Myocyte (in vitro differentiated cells): Measurements from ENCODE around the gene EMC10. TPM values are rescaled to one million over a fixed set of nuclear protein-coding genes. Genes with fewer than 3 reads are reported as not detected.

Experiments
- DNase-seq: peaks from one replicate; pipeline ENCODE4 v3.0.0-alpha.2; 2012; ENCODE audit warnings: low read depth
- total RNA-seq: library from RNA; depleted of rRNA; stranded (reverse); fragments of >200 nt; gene quantifications from 2 replicates; pipeline ENCODE4 v1.2.3, GENCODE V29; 2014

The EMC10 gene
- total RNA-seq, 1 donor from 2014 or later: 210 TPM

DNA sequence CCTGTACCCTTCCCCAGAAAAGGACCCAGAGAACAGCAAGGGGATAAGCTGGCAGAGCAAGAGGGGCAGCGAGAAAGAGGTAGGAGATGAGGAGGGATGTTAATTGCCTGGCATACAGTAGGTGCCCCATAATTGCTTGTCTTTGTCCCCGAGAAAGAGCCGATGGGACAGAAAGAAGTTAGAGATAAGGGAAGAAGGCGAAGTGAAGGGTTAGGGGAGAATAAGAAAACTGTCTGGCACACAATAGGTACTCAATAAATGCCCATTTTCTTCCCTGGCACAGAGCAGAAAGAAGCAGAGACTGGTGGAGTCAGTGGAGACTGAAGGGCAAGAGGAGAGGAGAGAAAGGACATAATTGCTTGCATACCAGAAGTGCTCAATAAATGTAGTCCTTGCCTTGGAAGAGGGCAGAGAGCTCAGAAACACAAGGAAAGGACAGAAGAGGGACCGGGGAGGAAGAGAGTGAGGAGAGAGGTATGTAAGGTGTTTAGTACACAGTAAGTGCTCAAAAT lies 18.8 kb downstream of the EMC10 start:
- DNase-seq: peak; percentile 43

DNA sequence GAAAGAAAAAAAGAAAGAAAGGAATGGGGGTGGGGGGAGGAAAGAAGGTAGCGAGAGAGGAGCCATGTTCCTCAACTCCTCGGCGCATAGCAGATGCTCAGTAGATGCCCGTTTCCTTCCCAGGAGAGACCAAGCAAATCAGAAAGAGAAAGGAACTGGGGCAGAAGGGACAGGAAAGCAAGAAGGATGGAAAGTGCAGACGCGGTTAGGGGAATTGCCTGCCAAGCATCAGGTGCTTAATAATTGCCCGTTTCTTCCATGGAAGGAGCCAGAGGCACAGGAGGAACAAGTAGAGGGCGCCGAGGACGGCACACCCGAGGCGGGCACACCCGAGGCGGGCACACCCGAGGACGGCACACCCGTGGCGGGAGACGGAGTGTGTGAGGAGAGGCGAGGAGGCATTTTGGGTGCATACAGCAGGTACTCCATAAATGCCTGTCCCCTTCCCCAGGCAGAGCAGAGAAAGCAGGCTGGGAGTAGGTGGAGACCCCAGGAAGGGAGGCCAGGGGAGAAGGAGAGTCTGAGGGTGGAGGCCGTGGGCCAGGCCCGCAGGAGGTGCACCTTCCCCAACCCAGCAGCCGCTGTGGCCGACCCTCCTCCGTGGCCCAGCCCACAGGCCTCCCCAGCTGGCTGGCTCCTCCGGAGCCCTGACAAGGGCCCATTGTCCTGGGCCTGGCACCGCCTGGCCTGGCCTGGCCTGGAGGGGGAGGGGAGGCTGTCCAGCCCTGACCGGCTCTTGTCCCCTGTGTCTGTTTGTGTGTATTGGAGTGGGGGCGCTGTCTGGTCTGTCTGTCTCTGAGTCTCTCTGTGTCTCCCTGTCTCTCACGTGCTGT lies 20.1 kb downstream of the EMC10 start:
- DNase-seq: peak; percentile 83

DNA sequence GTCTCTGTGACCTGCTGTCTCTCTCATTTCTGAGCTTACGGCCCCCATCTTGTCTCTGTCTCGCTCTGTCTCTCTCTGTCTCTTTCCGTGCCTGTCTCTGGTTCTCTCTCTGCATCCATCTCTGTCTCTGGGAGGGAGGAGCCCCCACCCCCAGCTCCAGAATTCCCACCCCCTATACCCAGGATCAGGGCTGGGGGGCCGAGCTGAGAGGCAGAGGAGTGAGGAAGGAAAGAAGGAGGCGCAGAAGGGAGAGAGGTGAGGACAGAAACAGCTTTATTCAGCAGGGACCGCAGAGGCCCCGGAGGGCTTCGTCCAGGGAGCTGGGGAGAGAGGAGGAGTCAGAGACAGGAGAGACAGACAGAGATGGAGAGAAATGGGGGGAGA lies 20.7 kb downstream of the EMC10 start:
- no peak for DNase-seq

DNA sequence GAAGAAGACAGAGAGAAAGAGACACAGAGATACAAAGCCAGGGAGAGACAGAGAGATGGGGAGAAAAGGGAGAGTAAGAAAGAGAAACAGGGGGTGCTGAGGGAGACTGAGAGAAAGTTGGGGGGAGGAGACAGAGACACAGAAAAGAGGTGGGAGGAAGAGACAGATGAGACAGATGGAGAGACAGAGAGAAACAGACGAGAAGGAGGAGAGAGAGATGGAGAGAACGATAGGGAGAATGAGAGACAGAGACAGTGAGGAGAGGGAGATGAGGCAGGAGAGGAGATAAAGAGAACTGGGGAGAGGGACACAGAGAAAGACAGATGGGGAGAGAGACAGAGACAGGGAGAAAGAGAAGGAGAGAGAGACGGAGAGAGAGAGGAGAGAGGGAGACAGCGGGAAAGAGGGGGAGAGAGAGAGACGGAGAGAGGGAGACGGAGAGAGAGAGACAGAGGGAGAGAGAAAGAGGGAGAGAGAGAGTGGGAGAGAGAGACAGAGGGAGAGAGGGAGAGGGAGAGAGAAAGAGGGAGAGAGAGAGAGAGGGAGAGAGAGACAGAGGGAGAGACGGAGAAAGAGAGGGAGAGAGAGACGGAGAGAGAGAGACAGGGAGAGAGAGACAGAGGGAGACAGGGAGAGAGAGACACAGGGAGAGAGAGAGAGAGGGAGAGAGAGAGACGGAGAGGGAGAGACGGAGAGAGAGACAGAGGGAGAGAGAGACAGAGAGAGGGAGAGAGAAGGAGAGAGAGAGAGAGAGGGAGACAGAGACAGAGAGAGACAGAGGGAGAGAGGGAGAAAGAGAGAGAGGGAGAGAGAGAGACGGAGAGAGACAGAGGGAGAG lies 22.1 kb downstream of the EMC10 start:
- peak; percentile 21 for DNase-seq

DNA sequence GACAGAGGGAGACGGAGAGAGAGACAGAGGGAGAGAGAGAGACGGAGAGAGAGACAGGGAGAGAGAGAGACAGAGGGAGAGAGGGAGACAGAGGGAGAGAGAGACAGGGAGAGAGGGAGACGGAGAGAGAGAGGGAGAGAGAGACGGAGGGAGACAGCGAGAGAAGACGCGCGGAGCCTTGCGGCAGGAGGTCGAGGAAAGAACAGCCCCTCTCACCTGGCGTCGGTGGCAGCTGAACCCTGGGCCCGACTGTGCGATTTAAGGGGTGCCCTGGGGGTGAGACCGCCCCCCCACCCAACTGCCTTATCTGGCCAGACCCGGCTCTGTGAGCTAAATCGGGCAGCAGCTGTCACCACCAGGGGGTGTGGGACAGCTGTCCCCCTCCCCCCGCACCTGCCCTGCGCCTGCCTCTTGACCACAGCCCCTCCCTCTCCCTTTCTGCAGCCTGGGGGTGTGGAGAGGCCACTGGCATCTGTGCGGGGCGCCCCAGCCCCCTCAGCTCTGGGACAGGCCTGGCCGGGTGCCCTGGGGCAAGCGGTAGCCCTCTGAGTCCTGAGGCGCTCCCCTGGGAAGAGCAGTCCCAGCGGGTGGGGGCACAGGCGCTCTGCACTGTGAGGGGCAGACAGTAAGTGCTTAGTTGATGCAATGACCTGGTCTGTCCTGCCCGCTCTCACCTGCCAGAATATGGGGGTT lies 23.9 kb downstream of the EMC10 start:
- peak; percentile 97 for DNase-seq

DNA sequence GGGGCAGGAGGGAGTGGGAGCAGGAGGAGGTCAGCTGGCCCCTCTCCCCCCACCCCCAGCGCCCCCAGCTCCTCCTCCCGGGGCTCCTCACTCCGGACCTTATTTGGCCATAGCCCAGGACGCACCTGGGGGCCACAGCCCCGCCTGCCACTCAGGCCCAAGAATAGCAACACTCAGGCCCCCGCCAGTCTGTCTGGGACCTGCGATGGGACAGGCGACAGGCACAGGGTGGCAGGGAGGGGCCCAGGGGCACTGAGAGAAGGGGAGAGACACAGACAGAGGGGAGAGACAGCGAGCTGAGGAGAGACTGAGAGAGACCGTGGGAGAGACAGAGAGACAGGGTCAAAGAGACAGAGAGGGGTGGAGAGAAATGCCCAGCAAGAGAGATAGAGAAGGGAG lies 24.4 kb downstream of the EMC10 start:
- DNase-seq: no peak

DNA sequence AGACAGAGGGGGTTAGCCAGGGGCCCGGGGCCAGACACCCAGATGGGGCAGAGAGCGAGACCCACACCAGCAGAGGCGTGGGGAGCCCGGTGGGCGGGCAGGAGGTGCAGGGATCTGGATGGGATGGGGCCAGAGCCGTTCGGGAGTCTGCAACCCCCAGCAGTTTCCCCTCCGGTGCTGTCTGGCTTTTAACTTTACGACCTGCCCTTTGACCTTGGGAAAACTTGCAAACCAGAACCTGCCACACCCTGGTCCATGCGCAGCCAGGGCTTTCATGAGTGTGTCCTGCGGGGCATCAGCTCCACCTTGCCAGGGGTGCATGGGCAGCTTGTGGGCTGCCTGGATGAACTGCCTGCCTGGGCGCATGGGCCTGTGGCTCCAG lies 24.9 kb downstream of the EMC10 start:
- peak; percentile 27 for DNase-seq

DNA sequence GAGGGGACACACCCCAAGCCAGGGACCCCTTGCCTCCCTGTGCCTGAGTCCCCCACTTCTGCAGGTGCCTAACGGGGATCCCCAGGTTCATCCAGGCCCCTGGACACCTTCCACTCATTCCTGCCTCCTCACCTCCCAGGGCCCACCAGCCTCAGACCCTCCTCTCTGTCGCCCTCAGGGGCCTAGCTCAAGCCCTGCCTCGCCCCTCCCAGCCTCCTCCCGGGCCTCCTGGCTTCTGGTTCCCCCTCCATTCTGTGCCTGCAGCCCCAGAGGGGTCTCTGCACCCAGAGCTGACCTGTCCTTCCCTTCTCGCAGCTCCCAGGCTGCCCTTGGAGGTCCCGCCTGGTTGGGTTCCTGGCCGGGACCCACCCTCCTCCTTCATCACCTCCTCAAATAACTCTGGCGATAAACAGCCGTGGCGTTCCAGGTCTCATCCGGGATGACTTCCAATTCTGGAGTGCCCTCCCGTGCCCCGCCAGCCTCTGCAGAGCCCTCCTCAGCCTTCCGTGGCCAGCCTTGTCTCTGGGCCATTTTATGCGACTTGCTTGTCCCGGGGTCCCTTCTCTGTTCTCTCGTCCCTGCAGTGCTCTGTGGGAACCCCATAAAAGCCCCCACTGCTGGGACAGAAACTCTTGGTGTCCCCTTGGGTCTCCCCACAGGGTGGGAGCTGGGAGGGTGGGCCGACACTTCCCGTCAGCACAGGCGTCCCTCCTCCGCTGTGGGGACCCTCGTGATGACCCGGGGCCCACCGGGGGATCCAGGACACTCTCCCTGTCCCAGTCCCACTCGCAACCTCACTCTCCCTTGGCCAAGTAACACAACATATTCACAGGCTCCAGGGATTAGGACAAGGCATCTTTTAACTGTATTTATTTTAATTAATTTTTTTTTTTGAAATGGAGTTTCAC lies 25.5 kb downstream of the EMC10 start:
- DNase-seq: peak; percentile 71

DNA sequence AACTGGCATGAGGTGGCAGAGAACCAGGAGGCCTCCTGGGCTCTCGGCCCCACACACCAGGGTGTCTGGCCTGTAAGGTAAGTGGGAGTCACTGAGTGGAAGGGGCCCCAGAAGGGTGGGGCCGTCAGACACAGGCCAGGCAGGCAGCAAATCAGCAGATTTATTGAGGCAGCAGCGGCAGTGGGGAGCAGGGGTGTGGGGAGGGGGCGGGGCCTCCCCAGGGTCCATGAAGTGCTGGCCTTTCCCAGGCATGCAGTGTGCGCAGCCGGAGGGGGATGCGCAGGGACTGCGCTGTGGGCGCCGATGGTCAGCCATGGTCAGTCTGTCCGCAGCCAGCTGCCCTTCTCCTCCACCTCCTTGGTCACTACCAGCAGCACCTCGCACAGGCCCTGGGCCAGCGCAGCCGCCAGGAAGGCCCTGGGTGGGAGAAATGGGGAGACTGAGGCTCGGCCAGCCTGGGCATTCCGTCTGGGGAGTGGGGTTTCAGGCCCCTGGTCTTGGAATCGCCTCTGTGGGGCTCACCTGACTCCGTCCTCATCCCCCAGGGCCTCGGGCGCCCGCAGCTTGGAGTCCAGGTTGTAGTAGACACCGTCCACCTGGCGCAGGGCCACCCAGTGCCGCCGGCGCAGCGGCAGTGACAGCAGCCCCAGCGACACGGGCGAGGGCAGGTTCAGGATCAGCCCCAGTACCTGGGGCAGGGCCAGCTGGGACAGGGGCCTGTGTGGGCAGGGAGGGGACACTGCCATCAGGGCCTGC lies 29.7 kb downstream of the EMC10 start:
- DNase-seq: no peak

DNA sequence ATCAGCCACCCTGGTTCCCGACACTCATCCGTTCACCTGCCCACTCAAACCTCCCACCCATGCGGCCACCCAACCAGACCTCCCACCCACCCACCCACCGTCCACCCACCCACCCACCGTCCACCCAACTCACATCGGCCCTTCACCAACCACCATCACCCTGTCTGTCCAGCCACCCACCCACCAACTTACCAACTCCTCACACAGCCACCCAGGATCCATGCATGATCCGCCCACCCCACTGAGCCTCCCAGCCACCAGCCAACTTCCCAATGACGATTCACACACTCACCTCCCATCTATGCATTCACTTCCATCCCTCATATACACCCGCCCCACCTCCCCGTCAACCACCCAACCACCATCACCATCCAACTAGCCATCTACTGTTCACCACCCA lies 30.4 kb downstream of the EMC10 start:
- DNase-seq: no peak

DNA sequence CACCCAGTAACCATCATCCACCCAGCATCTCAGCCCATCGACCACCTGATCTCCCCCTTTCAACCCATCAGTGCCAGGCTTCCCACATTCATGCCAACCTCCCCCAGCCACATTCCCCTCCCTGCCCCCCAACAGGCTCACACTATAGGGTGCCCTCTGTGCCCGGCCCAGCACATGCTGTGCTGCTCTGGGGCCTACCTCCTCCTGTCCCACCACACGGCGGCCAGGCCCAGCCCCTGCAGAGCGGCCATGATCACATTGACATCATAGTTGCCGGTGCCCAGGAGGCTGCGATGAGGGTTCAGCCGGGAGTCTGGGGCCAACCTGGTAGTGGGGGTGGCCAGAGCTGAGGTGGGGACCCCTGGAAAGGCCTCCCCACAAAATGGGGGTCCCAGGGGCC lies 31.1 kb downstream of the EMC10 start:
- no peak for DNase-seq

DNA sequence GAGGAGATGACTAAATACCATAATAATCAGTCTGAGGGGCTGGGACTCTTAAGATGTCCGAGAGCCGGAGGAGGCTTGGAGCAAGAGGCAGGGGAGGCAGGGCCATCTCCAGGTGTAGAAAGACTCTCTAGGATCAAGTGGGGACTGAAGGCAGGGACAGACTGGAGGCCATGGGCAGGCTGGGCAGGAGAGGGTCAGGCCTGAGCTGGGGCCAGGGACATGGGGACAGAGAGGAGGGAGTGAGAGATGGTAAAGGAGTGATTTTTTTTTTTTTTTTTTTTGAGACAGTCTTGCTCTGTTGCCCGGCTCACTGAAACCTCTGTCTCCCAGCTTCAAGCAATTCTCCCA lies 32.5 kb downstream of the EMC10 start:
- DNase-seq: no peak

DNA sequence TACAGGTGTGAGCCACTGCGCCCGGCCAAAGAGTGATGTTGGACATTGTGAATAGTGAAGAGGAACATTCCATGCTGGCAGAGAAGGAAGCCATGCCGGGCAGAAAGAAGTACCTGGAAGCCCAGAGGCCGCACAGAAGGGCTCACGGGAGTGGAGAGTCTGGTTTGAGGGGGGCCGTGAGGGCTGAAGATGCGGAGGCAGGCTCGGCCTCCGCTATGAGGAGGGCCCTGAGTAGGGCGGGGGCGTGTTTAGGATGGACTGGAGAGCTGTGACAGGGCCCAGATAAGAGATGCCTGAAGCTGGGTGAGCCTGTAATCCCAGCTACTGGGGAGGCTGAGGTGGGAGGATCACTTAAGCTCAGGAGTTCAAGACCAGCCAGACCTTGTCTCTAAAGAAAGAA lies 33.1 kb downstream of the EMC10 start:
- no peak for DNase-seq

DNA sequence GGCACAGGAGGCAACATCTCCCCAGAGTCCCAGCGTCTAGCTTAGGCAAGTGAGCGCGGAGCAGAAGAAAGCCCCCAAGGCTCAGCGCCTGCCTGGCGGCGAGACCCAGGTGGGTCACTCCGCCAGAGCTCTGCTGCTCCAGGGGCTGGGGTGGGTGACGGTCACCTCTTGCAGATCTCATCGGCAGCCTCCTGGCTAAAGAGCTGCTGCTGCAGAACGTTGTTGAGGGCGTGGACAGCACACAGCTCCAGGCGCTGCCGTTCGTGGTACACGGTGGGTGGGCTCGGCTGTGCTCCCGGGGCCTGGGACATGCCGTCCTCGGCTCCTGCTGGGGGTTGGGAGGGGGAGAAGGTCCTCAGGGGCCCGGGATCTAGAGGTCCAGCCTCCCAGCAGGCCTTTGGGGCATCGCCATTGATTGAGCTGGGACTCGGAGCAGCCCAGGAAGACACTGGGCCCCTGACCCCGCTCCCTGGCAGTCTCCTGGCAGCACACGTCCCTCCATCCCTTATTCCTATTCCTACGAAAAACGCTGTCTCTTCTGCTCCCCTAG lies 33.9 kb downstream of the EMC10 start:
- peak; percentile 10 for DNase-seq

DNA sequence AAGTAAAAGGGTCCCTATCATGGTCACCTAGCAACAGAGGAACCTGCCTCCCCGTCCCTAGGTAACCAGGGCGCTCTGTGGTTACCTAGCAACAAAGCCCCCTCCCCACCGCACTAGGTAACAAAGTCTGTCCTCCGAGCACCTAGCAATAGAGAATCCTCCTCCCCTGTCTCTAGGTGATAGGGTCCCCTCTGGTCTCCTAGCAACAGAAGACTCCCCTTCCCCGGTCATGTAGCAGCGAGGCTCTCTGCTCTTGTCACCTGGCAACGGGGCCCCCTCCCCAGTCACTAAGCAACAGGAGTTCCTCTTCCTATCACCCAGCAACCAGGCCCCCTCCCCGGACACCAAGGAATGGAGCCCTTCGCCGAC lies 34.4 kb downstream of the EMC10 start:
- no peak for DNase-seq

DNA sequence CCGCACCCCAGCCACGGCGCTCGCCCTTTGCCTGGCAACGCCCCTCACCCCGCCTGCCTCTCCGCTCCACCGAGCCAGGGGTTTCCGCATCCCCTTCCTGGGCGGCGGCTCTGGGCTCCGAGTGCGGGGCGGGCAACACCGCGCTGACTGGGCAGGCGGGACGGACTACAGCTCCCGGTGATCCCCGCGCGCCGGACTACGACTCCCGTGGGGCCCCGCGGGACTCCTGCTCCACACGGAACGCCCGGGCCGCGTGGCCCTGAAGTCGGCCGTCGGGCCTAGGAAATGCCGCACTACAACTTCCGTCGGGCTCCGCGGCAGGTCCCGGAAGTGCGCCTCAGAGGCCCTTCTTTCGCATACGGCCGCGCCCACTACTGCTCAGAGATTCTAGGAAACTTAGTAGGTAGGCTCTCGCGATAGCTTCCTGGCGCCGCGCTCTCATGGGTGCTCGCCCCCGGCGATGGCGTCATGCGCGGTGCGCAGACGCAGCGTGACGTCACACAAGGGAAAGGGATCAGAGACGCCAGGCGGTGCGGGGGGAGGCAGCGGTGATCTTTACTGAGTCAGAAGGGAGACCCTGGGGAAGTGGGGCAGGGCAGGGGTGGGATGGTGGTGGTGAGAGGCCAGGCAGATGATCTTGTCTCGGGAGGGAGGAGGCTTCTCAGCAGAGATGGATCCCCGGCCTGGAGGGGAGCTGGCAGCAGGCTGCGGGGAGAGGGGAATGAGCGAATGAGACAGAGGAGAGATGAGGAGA lies 34.9 kb downstream of the EMC10 start, which contains the start of gene JOSD2:
Gene JOSD2, minus strand, starts transcription at position 123 of the 754 bp plus-strand sequence. CDS start 760 bp downstream, outside the sequence.
- peak; percentile 99 for DNase-seq

DNA sequence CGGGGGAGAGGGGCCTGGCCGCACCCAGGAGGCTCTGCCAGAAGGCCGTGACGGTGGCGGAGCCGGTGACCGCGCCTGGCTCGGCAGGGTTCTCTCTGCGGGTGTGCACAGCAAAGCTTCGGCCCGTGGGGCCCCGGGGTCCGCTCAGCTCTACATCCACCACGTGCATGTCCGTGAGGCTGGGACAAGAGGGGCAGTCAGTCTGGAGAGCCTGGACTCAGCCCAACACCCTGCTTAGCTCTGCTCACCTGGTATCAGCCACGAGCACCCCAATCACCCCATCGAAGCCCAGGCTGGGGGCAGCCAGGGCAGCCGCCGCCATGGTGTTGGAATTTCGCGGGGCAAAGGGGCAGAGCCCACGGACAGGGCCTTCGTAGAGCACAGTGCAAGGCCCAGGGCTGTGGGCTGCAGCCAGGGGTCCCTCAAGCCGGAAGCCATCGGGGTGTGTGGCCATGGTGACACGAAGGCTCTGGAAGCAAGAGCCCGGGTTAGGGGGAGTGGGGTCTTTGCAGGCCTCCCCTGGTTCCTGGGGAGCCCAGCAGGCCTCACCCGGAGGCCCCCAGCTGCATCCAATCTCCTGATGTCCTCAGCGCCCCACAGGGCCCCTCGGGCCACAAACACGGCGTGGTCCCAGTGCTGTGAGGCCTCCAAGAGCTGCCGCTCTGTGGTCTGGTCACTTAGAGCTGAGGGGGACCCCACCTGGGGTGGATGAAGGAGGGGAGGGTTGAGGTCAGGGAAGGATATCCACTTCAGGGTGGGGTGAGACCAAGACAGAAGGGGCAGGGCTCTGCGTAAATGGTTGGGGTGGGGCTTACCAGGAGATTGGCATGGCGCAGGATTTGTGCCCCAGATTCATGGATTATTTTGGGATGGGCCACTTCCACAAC lies 36.0 kb downstream of the EMC10 start:
- DNase-seq: no peak
